GM23338 (cell line): ENCODE measurements around the gene F8A3. TPM values are rescaled to one million over a fixed set of nuclear protein-coding genes. Genes with fewer than 3 reads are reported as not detected.

Experiments
- ATAC-seq: fragments of 200-7000 bp; cut with Tn5 transposase; 3 replicates; pipeline ENCODE4 v1.9.1; 2020
- DNase-seq: peaks from one replicate; pipeline ENCODE4 v3.0.0-alpha.2; 2015; ENCODE audit warnings: low spot score
- H2AFZ ChIP-seq: fragments of 200-600 bp; sonication (generic); 2 replicates; pipeline ENCODE4 v1.8.0; 2016; ENCODE audit warnings: antibody characterized with exemption, mild to moderate bottlenecking, moderate library complexity
- H3F3A ChIP-seq: fragments of 200-600 bp; sonication (generic); replicated peaks from 2 replicates; pipeline ENCODE4 v1.8.0; 2017; ENCODE audit warnings: antibody characterized with exemption, mixed run types, low read depth
- H3K27ac ChIP-seq: fragments of 200-600 bp; sonication (generic); 2 replicates; pipeline ENCODE4 v1.6.1; 2016; ENCODE audit warnings: low read depth
- H3K27me3 ChIP-seq: fragments of 200-600 bp; sonication (generic); 2 replicates; pipeline ENCODE4 v1.8.0; 2016; ENCODE audit warnings: mild to moderate bottlenecking, mixed run types, moderate library complexity; ENCODE audit not compliant: insufficient read depth
- H3K36me3 ChIP-seq: fragments of 200-600 bp; sonication (generic); 2 replicates; pipeline ENCODE4 v1.8.0; 2016; ENCODE audit warnings: mild to moderate bottlenecking; ENCODE audit not compliant: insufficient read depth
- H3K4me1 ChIP-seq: fragments of 200-600 bp; sonication (generic); 2 replicates; pipeline ENCODE4 v1.8.0; 2016; ENCODE audit warnings: mild to moderate bottlenecking, moderate library complexity; ENCODE audit not compliant: insufficient read depth
- H3K4me2 ChIP-seq: fragments of 200-600 bp; sonication (generic); 2 replicates; pipeline ENCODE4 v1.7.1; 2017; ENCODE audit warnings: mixed run types
- H3K4me3 ChIP-seq: fragments of 200-600 bp; sonication (generic); 2 replicates; pipeline ENCODE4 v1.6.1; 2016; ENCODE audit warnings: mixed run types
- H3K79me2 ChIP-seq: fragments of 200-600 bp; sonication (generic); replicated peaks from 2 replicates; pipeline ENCODE4 v1.8.0; 2017; ENCODE audit warnings: mild to moderate bottlenecking; ENCODE audit not compliant: insufficient read depth
- H3K9me2 ChIP-seq: fragments of 200-600 bp; sonication (generic); 2 replicates; pipeline ENCODE4 v1.8.0; 2017; ENCODE audit not compliant: insufficient read depth
- H4K20me1 ChIP-seq: fragments of 200-600 bp; sonication (generic); replicated peaks from 2 replicates; pipeline ENCODE4 v1.8.0; 2017; ENCODE audit warnings: mild to moderate bottlenecking; ENCODE audit not compliant: insufficient read depth
- H3K27ac Mint-ChIP-seq: 2 replicates; pipeline ENCODE4 v1.8.0; 2020; ENCODE audit warnings: inconsistent platforms, mild to moderate bottlenecking, moderate library complexity, mixed read lengths
- H3K27me3 Mint-ChIP-seq: 3 replicates; pipeline ENCODE4 v1.8.0; 2022; ENCODE audit warnings: low read depth, mild to moderate bottlenecking, moderate library complexity, mixed read lengths, inconsistent platforms; ENCODE audit not compliant: insufficient read depth, poor library complexity
- H3K36me3 Mint-ChIP-seq: 3 replicates; pipeline ENCODE4 v1.8.0; 2021; ENCODE audit warnings: low read depth, mild to moderate bottlenecking, inconsistent platforms, moderate library complexity, mixed read lengths
- H3K4me1 Mint-ChIP-seq: 3 replicates; pipeline ENCODE4 v1.8.0; 2020; ENCODE audit warnings: mild to moderate bottlenecking, inconsistent platforms, mixed read lengths
- H3K4me3 Mint-ChIP-seq: 3 replicates; pipeline ENCODE4 v1.8.0; 2021; ENCODE audit warnings: moderate library complexity, mild to moderate bottlenecking, inconsistent platforms, mixed read lengths
- H3K9me3 Mint-ChIP-seq: 3 replicates; pipeline ENCODE4 v1.8.0; 2020; ENCODE audit warnings: moderate library complexity, mild to moderate bottlenecking, inconsistent platforms, mixed read lengths
- CTCF ChIP-seq, 2 experiments: fragments of 200-600 bp in 1 of 2; sonication (generic) in 1 of 2; conservative IDR thresholded peaks; 2 replicates each; pipeline versions ENCODE4 v1.5.1 to v1.6.1; 2016 to 2017; ENCODE audit warnings: antibody characterized with exemption in 2 of 2, low read depth in 2 of 2, mild to moderate bottlenecking in 2 of 2, moderate library complexity in 1 of 2
- ETS1 ChIP-seq: IDR thresholded peaks from 2 replicates; pipeline ENCODE4 v1.6.1; 2016; ENCODE audit warnings: antibody characterized with exemption
- EZH2phosphoT487 ChIP-seq: fragments of 200-600 bp; sonication (generic); IDR thresholded peaks from one replicate; pipeline ENCODE4 v1.8.1; 2018; ENCODE audit warnings: antibody characterized with exemption; ENCODE audit not compliant: unreplicated experiment
- POLR2AphosphoS5 ChIP-seq: IDR thresholded peaks from 2 replicates; pipeline ENCODE4 v1.6.1; 2016; ENCODE audit warnings: antibody characterized with exemption, low read depth
- ZNF462 ChIP-seq: fragments of 250-450 bp; sonication (Bioruptor Pico); IDR thresholded peaks from 2 replicates; pipeline ENCODE4 v1.5.0; 2020; ENCODE audit warnings: mild to moderate bottlenecking, moderate library complexity
- microRNA-seq: library from miRNA; unstranded; fragments of <30 nt; microRNA quantifications from one replicate; pipeline ENCODE4, GENCODE V29; 2017
- polyA plus RNA-seq: library from polyadenylated mRNA; unstranded; fragments of >200 nt; fragmentation: Nextera tagmentation; extraction: Ambion mirVana; gene quantifications from 2 replicates; pipeline ENCODE4 v1.2.1, GENCODE V29; 2016
- small RNA-seq: library from RNA; depleted of rRNA; stranded (forward); fragments of <200 nt; gene quantifications from one replicate; pipeline ENCODE3, GENCODE V24; 2014; ENCODE audit warnings: low replicate concordance
- total RNA-seq: library from RNA; depleted of rRNA; stranded (reverse); fragments of >200 nt; shearing (Covaris generic); gene quantifications from 2 replicates; pipeline ENCODE4 v1.2.3, GENCODE V29; 2014; rRNA removed

F8A3 gene
- total and polyA plus RNA-seq, 2 experiments from 2014 or later, result 0.87 TPM; not detected in 1

GRCh38 chrX:155417769-155418168 is 40.7 kb downstream of the F8A3 start:
- Histone ChIP-seq H3K4me2 (no peak overlapping the region), H3F3A (no peaks in the 10 kb centered on the region), H3K4me1 (no peaks in the 10 kb centered on the region), H2AFZ (no peak overlapping the region), H3K27ac (no peak overlapping the region), H3K79me2 (no peaks in the 10 kb centered on the region), H3K4me3 (no peak overlapping the region), H3K27me3 (no peaks in the 10 kb centered on the region), H4K20me1 (no peaks in the 10 kb centered on the region), H3K36me3 (no peaks in the 10 kb centered on the region), H3K9me2 (no peaks in the 10 kb centered on the region)
- no peak overlapping the region for H3K4me3 Mint-ChIP-seq
- peaks cover 3% of the 10 kb centered on the region; the same call in 2 of the 3 replicates for H3K36me3 Mint-ChIP-seq
- no peaks in the 10 kb centered on the region for H3K4me1 Mint-ChIP-seq
- DNase-seq (no peak), ATAC-seq (no peak)
- H3K9me3 Mint-ChIP-seq, result peaks cover 23% of the 10 kb centered on the region
- H3K27me3 Mint-ChIP-seq, result no peaks in the 10 kb centered on the region
- H3K27ac Mint-ChIP-seq, result no peak overlapping the region
- TF ChIP-seq CTCF (conservative IDR thresholded peaks at IDR 0.05; ENCODE audit: low read depth in 2 of 2) (no peak), EZH2phosphoT487 (no peak), POLR2AphosphoS5 (no peak), ZNF462 (CRISPR knock-in tag) (no peak), ETS1 (no peak)

Small RNA genes within 50 kb of the gene (microRNA-seq; reads per million reads assigned to microRNA genes)
- gene MIR1184-3, result not detected

Small RNA genes within 50 kb of the gene (small RNA-seq; reads per million reads assigned to genes)
- gene MIR1184-3, result not detected

Other genes starting within 250 kb of the F8A3 start
- gene VBP1, start 242.2 kb downstream of the F8A3 start, total RNA-seq, result 62.5 and 89.4 TPM in 2 replicates
- 65.7 and 84.4 TPM in 2 replicates for gene VBP1, start 242.2 kb downstream of the F8A3 start, polyA plus RNA-seq
- 11.1 and 11.3 TPM in 2 replicates for gene RAB39B, start 194.1 kb downstream of the F8A3 start, total RNA-seq
- 6.2 and 6.8 TPM in 2 replicates for gene RAB39B, start 194.1 kb downstream of the F8A3 start, polyA plus RNA-seq
- gene CLIC2, start 124.0 kb downstream of the F8A3 start, total RNA-seq, result 0.56 and 0.85 TPM in 2 replicates
- gene CLIC2, start 124.0 kb downstream of the F8A3 start, polyA plus RNA-seq, result 0.61 TPM in 2 replicates
- gene F8A2, start 76.5 kb downstream of the F8A3 start, total RNA-seq, result not detected in 2 replicates
- gene F8A2, start 76.5 kb downstream of the F8A3 start, polyA plus RNA-seq, result not detected in 2 replicates
- gene SPRY3, start 154.0 kb upstream of the F8A3 start, total RNA-seq, result 3.8 and 4.0 TPM in 2 replicates
- gene SPRY3, start 154.0 kb upstream of the F8A3 start, polyA plus RNA-seq, result 0.65 and 0.83 TPM in 2 replicates
- 10.1 and 15.7 TPM in 2 replicates for gene TMLHE, start 154.3 kb upstream of the F8A3 start, total RNA-seq
- 9.3 and 9.6 TPM in 2 replicates for gene TMLHE, start 154.3 kb upstream of the F8A3 start, polyA plus RNA-seq